NCI-H345 treated with DMSO at 0.1 percent for 48 hours (cell line): ENCODE data around the gene IQGAP1.
"Not testable (repeated sequence)": the region's sequence is repeated elsewhere in the genome, so short reads cannot be mapped to it uniquely, and the experiment has no call there.

Source experiments
- DNase-seq: peaks from one replicate; lab custom pipeline; 2025; ENCODE audit not compliant: unreplicated experiment; lab: John Stamatoyannopoulos, UW

The IQGAP1 gene

GRCh38 chr15:90482124-90483011, 94.3 kb downstream of the IQGAP1 start:
- no peak for DNase-seq

- DNase-seq = no peak
These were observed 94.9 kb downstream of the IQGAP1 start for GRCh38 chr15:90483012-90483307.

GRCh38 chr15:90483637-90484036, 95.6 kb downstream of the IQGAP1 start:
- no peak for DNase-seq

GRCh38 chr15:90487186-90487585, 99.1 kb downstream of the IQGAP1 start:
- no peak for DNase-seq

- no peak for DNase-seq
These were observed 101.5 kb downstream of the IQGAP1 start for GRCh38 chr15:90489514-90489913.

- no peak for DNase-seq
These were observed 101.9 kb downstream of the IQGAP1 start for GRCh38 chr15:90489944-90490343.

- no peak for DNase-seq
These were observed 105.6 kb downstream of the IQGAP1 start for GRCh38 chr15:90493647-90494046.

- DNase-seq = no peak
These were observed 107.0 kb downstream of the IQGAP1 start for GRCh38 chr15:90495067-90495466.

GRCh38 chr15:90496791-90497190, 108.7 kb downstream of the IQGAP1 start:
- no peak for DNase-seq

GRCh38 chr15:90497376-90497775, 109.3 kb downstream of the IQGAP1 start:
- DNase-seq = no peak

GRCh38 chr15:90497912-90498311, 109.9 kb downstream of the IQGAP1 start:
- no peak for DNase-seq

- no peak for DNase-seq
These were observed 112.1 kb downstream of the IQGAP1 start for GRCh38 chr15:90500171-90500570.

- no peak for DNase-seq
These were observed 113.9 kb downstream of the IQGAP1 start for GRCh38 chr15:90501898-90502297.

GRCh38 chr15:90510781-90511180, 122.7 kb downstream of the IQGAP1 start:
- not testable (repeated sequence) for DNase-seq

- DNase-seq = not testable (repeated sequence)
These were observed 123.2 kb downstream of the IQGAP1 start for GRCh38 chr15:90511211-90511618.

- DNase-seq = no peak
These were observed 124.2 kb downstream of the IQGAP1 start for GRCh38 chr15:90512276-90512675.

- DNase-seq = no peak
These were observed 124.9 kb downstream of the IQGAP1 start for GRCh38 chr15:90512981-90513380.

- no peak for DNase-seq
These were observed 125.4 kb downstream of the IQGAP1 start for GRCh38 chr15:90513448-90513847.

- not testable (repeated sequence) for DNase-seq
These were observed 125.9 kb downstream of the IQGAP1 start for GRCh38 chr15:90513893-90514292.

- DNase-seq = no peak
These were observed 131.6 kb downstream of the IQGAP1 start for GRCh38 chr15:90519688-90520087.

GRCh38 chr15:90520365-90520764, 132.3 kb downstream of the IQGAP1 start:
- DNase-seq = no peak

- no peak for DNase-seq
These were observed 135.3 kb downstream of the IQGAP1 start for GRCh38 chr15:90523373-90523772.
